Trophoblast cell (in vitro differentiated cells and primary cell): ENCODE data around the gene CLCNKA.

ENCODE experiments used
- DNase-seq, 2 donors: peaks; one replicate each; pipeline ENCODE4 v3.0.0-alpha.2; 2016
- H2AFZ ChIP-seq: 2 replicates; pipeline ENCODE4 v1.6.1; 2013; ENCODE audit warnings: low read length, moderate library complexity, mild to moderate bottlenecking; ENCODE audit not compliant: insufficient read depth, poor library complexity
- H2AK5ac ChIP-seq: 2 replicates; pipeline ENCODE4 v1.6.1; 2013; ENCODE audit warnings: mild to moderate bottlenecking, low read length
- H2BK120ac ChIP-seq: 2 replicates; pipeline ENCODE4 v1.6.1; 2013; ENCODE audit warnings: low read length, mild to moderate bottlenecking, moderate library complexity; ENCODE audit not compliant: insufficient read depth, poor library complexity
- H2BK12ac ChIP-seq: 2 replicates; pipeline ENCODE4 v1.6.1; 2013; ENCODE audit warnings: mild to moderate bottlenecking, low read length, moderate library complexity
- H2BK5ac ChIP-seq: 2 replicates; pipeline ENCODE4 v1.6.1; 2013; ENCODE audit warnings: low read length, low read depth, moderate library complexity, mild to moderate bottlenecking; ENCODE audit not compliant: poor library complexity
- H3K14ac ChIP-seq: 2 replicates; pipeline ENCODE4 v1.6.1; 2013; ENCODE audit warnings: mild to moderate bottlenecking, low read length
- H3K18ac ChIP-seq: 2 replicates; pipeline ENCODE4 v1.6.1; 2013; ENCODE audit warnings: mild to moderate bottlenecking, low read length
- H3K23ac ChIP-seq: 2 replicates; pipeline ENCODE4 v1.6.1; 2013; ENCODE audit warnings: low read length
- H3K27ac ChIP-seq: 2 replicates; pipeline ENCODE4 v1.5.1; 2013; ENCODE audit warnings: low read depth, mild to moderate bottlenecking, inconsistent platforms, low read length, moderate library complexity
- H3K27me3 ChIP-seq: 2 replicates; pipeline ENCODE4 v1.6.1; 2013; ENCODE audit warnings: inconsistent platforms, mild to moderate bottlenecking, low read length, moderate library complexity; ENCODE audit not compliant: insufficient read depth
- H3K36me3 ChIP-seq, 2 experiments: 1 replicate in 1 of 2; 2 replicates in 1 of 2; pipeline ENCODE4 v1.6.1; 2013; ENCODE audit warnings: low read length in 2 of 2, mild to moderate bottlenecking in 2 of 2, moderate library complexity in 1 of 2; ENCODE audit not compliant: insufficient read depth in 2 of 2, control insufficient read depth in 1 of 2
- H3K4ac ChIP-seq: 2 replicates; pipeline ENCODE4 v1.6.1; 2013; ENCODE audit warnings: low read depth, mild to moderate bottlenecking, low read length, moderate library complexity
- H3K4me1 ChIP-seq, 2 experiments: 1 replicate in 1 of 2; 2 replicates in 1 of 2; pipeline ENCODE4 v1.6.1; 2013; ENCODE audit warnings: low read length in 2 of 2, mild to moderate bottlenecking in 2 of 2, moderate library complexity in 1 of 2; ENCODE audit not compliant: insufficient read depth in 2 of 2, control insufficient read depth in 1 of 2
- H3K4me2 ChIP-seq: 2 replicates; pipeline ENCODE4 v1.6.1; 2013; ENCODE audit warnings: inconsistent platforms, mild to moderate bottlenecking, low read length, moderate library complexity
- H3K4me3 ChIP-seq: 2 replicates; pipeline ENCODE4 v1.5.1; 2013; ENCODE audit warnings: mild to moderate bottlenecking, low read depth, low read length, inconsistent platforms
- H3K79me1 ChIP-seq: one replicate; pipeline ENCODE4 v1.6.1; 2013; ENCODE audit warnings: low read length
- H3K79me2 ChIP-seq: 2 replicates; pipeline ENCODE4 v1.6.1; 2013; ENCODE audit warnings: low read length, mild to moderate bottlenecking; ENCODE audit not compliant: control insufficient read depth, insufficient read depth, poor library complexity
- H3K9ac ChIP-seq: 2 replicates; pipeline ENCODE4 v1.6.1; 2013; ENCODE audit warnings: mild to moderate bottlenecking, low read length
- H3K9me3 ChIP-seq: 2 replicates; pipeline ENCODE4 v1.6.1; 2013; ENCODE audit warnings: low read depth, mild to moderate bottlenecking, control low read depth, inconsistent platforms, low read length; ENCODE audit not compliant: insufficient read depth
- H4K12ac ChIP-seq: 2 replicates; pipeline ENCODE4 v1.6.1; 2013; ENCODE audit warnings: low read depth, mild to moderate bottlenecking, low read length, moderate library complexity
- H4K8ac ChIP-seq: 2 replicates; pipeline ENCODE4 v1.6.1; 2013; ENCODE audit warnings: low read depth, mild to moderate bottlenecking, low read length, moderate library complexity
- H4K91ac ChIP-seq: one replicate; pipeline ENCODE4 v1.6.1; 2013; ENCODE audit warnings: low read depth, mild to moderate bottlenecking, low read length, moderate library complexity
- WGBS: extraction: QIAGEN DNeasy Blood & Tissue Kit; methylation state at CpG from one replicate; pipeline ENCODE4 v1.1.7; 2013; ENCODE audit warnings: missing lambda C conversion rate; ENCODE audit not compliant: insufficient read length, insufficient coverage; ENCODE audit errors: extremely low coverage; 5-methylcytosine and 5-hydroxymethylcytosine counted together

The CLCNKA gene

GRCh38 chr1:16010837-16011236, 11.0 kb upstream of the CLCNKA start:
- Histone ChIP-seq H3K23ac (no peak overlapping the region), H3K4me1 (peaks cover 10 to 18% of the 10 kb centered on the region in 2 experiments), H3K4me3 (no peak overlapping the region), H3K9ac (no peak overlapping the region), H3K4ac (no peak overlapping the region), H3K79me1 (peaks cover 6% of the 10 kb centered on the region), H2AK5ac (no peak overlapping the region), H4K91ac (no peak overlapping the region), H2BK5ac (no peak overlapping the region), H3K27ac (no peak overlapping the region), H2BK12ac (no peak overlapping the region), H3K9me3 (peaks cover 4% of the 10 kb centered on the region), H3K27me3 (no peaks in the 10 kb centered on the region), H3K18ac (no peak overlapping the region), H4K12ac (no peak overlapping the region), H4K8ac (no peak overlapping the region), H3K36me3 (no peaks in the 10 kb centered on the region), H3K4me2 (no peak overlapping the region), H3K14ac (no peak overlapping the region), H2AFZ (no peak overlapping the region), H2BK120ac (no peak overlapping the region), H3K79me2 (no peaks in the 10 kb centered on the region)
- no CpG with 5 or more reads among the region's 3 CpGs for WGBS
- DNase-seq: no peak

DNA sequence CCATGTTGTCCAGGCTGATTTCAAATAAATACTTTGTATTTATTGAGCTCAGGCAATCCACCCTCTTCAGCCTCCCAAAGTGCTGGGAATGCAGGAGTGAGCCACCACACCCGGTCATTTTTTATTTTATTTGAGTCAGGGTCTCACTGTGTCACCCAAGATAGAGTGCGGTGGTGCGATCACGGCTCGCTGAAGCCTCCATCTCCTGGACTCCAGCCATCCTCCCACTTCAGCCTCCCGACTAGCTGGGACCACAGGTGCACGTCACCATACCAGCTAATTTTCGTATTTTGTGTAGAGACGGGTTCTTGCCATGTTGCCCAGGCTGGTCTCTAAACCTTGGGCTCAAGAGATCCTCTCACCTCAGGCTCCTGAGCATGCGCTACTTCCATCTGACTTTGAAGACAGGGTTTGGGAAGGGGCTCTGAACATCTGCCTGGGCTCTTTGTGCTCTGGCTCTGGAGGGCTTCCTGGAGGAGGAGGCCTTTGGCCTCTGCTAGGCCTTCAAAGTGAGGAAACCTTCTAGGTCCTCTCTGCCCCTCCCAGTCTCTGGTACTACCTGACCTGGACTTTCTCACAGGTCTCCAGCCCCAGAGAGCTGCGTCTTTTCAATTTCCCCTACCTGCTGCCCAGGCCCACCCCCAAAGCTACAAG, 9.8 kb upstream of the CLCNKA start:
- peaks cover 4% of the 10 kb centered on the region for H3K9me3 ChIP-seq
- no peak overlapping the region for H3K4ac ChIP-seq
- no peak overlapping the region for H3K27ac ChIP-seq
- no peak overlapping the region for H4K12ac ChIP-seq
- no peak overlapping the region for H3K4me3 ChIP-seq
- no peaks in the 10 kb centered on the region for H3K36me3 ChIP-seq
- H3K79me2 ChIP-seq: no peaks in the 10 kb centered on the region
- H3K9ac ChIP-seq: no peak overlapping the region
- H4K8ac ChIP-seq: peak overlapping the region; percentile 3
- H3K14ac ChIP-seq: peak overlapping the region; percentile 12
- H2BK12ac ChIP-seq: no peak overlapping the region
- peak overlapping the region; percentile 24 for H2BK120ac ChIP-seq
- peaks cover 11 to 22% of the 10 kb centered on the region in 2 experiments for H3K4me1 ChIP-seq
- no CpG with 5 or more reads among the region's 11 CpGs for WGBS
- H2AK5ac ChIP-seq: peak overlapping the region; percentile 21
- no peaks in the 10 kb centered on the region for H3K27me3 ChIP-seq
- H2BK5ac ChIP-seq: no peak overlapping the region
- peak overlapping the region; percentile 26 for H3K18ac ChIP-seq
- peaks cover 6% of the 10 kb centered on the region for H3K79me1 ChIP-seq
- DNase-seq: no peak
- no peak overlapping the region for H2AFZ ChIP-seq
- H3K4me2 ChIP-seq: peak overlapping the region; percentile 35
- H4K91ac ChIP-seq: peak overlapping the region; percentile 17
- H3K23ac ChIP-seq: no peak overlapping the region

GRCh38 chr1:16012590-16013219, 9.1 kb upstream of the CLCNKA start:
- no peak overlapping the region for H2BK12ac ChIP-seq
- no peak overlapping the region for H3K4ac ChIP-seq
- H3K18ac ChIP-seq: peak overlapping the region; percentile 26
- no peak overlapping the region for H4K12ac ChIP-seq
- no CpG with 5 or more reads among the region's 36 CpGs for WGBS
- H2AFZ ChIP-seq: no peak overlapping the region
- H3K4me3 ChIP-seq: peak overlapping the region; percentile 44
- peaks cover 17 to 29% of the 10 kb centered on the region in 2 experiments for H3K4me1 ChIP-seq
- H3K9me3 ChIP-seq: peaks cover 4% of the 10 kb centered on the region
- peak overlapping the region; percentile 35 for H2BK120ac ChIP-seq
- H3K27ac ChIP-seq: no peak overlapping the region
- peaks cover 11% of the 10 kb centered on the region for H3K79me1 ChIP-seq
- no peak overlapping the region for H3K23ac ChIP-seq
- H4K91ac ChIP-seq: peak overlapping the region; percentile 34
- H3K79me2 ChIP-seq: no peaks in the 10 kb centered on the region
- peak in 1 of 2 donors; percentile 27 for DNase-seq
- H3K36me3 ChIP-seq: no peaks in the 10 kb centered on the region
- H3K4me2 ChIP-seq: peak overlapping the region; percentile 35
- H2BK5ac ChIP-seq: no peak overlapping the region
- peak overlapping the region; percentile 11 for H4K8ac ChIP-seq
- peak overlapping the region; percentile 21 for H2AK5ac ChIP-seq
- H3K27me3 ChIP-seq: no peaks in the 10 kb centered on the region
- H3K14ac ChIP-seq: peak overlapping the region; percentile 12
- no peak overlapping the region for H3K9ac ChIP-seq

DNA sequence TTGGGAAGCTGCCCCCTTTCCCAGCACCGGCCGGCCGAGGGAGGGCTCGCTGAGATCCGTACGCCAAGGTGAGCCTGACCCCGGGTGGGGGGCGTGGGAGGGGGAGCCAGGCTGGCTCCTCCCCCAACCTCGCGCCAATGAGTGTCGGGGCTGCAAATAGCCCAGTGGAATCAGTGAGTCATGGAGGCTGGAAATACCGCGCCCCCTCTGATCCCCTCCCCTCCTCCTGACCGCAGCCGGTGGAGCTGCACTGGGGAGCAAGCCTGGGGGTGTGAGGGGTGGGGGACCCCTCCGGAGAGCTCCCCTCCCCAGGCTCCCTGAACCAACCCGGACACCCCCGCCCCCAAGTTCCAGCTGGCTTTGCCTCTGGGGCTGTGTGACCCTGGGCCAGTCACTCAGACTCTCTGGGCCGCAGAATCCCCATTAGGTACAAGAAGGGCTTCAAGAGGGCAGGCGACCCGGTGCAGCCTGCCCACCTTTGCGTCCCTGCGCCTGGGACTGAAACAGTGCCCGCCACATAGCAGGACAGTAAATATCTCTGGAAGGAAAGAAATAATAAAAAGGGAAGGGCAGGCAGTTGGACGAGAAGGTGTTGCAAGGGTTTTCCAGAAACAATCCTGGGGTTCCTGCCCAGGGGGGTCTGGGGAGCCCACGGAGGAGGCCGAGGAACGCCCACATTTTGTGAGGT, 8.5 kb upstream of the CLCNKA start:
- no CpG with 5 or more reads among the region's 28 CpGs for WGBS
- H3K4me2 ChIP-seq: peak overlapping the region; percentile 35
- H2AFZ ChIP-seq: no peak overlapping the region

More for the DNA sequence above, 8.5 kb upstream of the CLCNKA start:
- no peak overlapping the region for H2AK5ac ChIP-seq
- no peak overlapping the region for H3K27ac ChIP-seq
- H3K27me3 ChIP-seq: no peaks in the 10 kb centered on the region
- H3K4me1 ChIP-seq: peaks cover 21 to 34% of the 10 kb centered on the region in 2 experiments
- no peak overlapping the region for H3K14ac ChIP-seq
- peaks cover 15% of the 10 kb centered on the region for H3K79me1 ChIP-seq
- H3K23ac ChIP-seq: no peak overlapping the region
- peak overlapping the region; percentile 70 for H2BK12ac ChIP-seq
- H3K4me3 ChIP-seq: peak overlapping the region; percentile 44
- H2BK5ac ChIP-seq: no peak overlapping the region
- H4K91ac ChIP-seq: peak overlapping the region; percentile 69
- peak overlapping the region; percentile 35 for H2BK120ac ChIP-seq
- H3K9me3 ChIP-seq: peaks cover 4% of the 10 kb centered on the region
- H3K9ac ChIP-seq: no peak overlapping the region
- peak in 1 of 2 donors; percentile 17 for DNase-seq
- H3K79me2 ChIP-seq: no peaks in the 10 kb centered on the region
- peak overlapping the region; percentile 11 for H4K8ac ChIP-seq
- no peak overlapping the region for H3K4ac ChIP-seq
- H3K36me3 ChIP-seq: no peaks in the 10 kb centered on the region
- H3K18ac ChIP-seq: no peak overlapping the region
- no peak overlapping the region for H4K12ac ChIP-seq
